Keratinocyte (primary cell): ENCODE measurements around the gene SLC7A14. TPM values are rescaled to one million over a fixed set of nuclear protein-coding genes. Genes with fewer than 3 reads are reported as not detected.

ENCODE experiments used
- DNase-seq: peaks from one replicate; pipeline ENCODE4 v3.0.0-alpha.2; 2011; ENCODE audit warnings: low read depth, missing footprints, low spot score
- FAIRE-seq: peaks from 2 replicates; lab custom pipeline; 2011; peaks lifted over from hg19 to GRCh38; lab: Jason Lieb, UNC
- H2AFZ ChIP-seq: 2 replicates; pipeline ENCODE4 v1.6.0; 2012; ENCODE audit warnings: low read length, control low read depth, inconsistent platforms; ENCODE audit not compliant: control insufficient read depth
- H3K27ac ChIP-seq: 2 replicates; pipeline ENCODE4 v1.5.1; 2011; ENCODE audit warnings: low read length; ENCODE audit not compliant: control insufficient read depth, insufficient read depth
- H3K27me3 ChIP-seq: 3 replicates; pipeline ENCODE4 v1.6.0; 2011; ENCODE audit warnings: low read length; ENCODE audit not compliant: control insufficient read depth, insufficient read depth; ENCODE audit errors: extremely low read depth
- H3K36me3 ChIP-seq, 2 experiments: 2 replicates in 1 of 2; 3 replicates in 1 of 2; pipeline ENCODE4 v1.5.1; 2011; ENCODE audit warnings: low read length in 2 of 2, mild to moderate bottlenecking in 1 of 2; ENCODE audit not compliant: control insufficient read depth in 2 of 2, insufficient read depth in 2 of 2; ENCODE audit errors: extremely low read depth in 1 of 2
- H3K4me1 ChIP-seq: 3 replicates; pipeline ENCODE4 v1.5.1; 2011; ENCODE audit warnings: low read length; ENCODE audit not compliant: control insufficient read depth, insufficient read depth; ENCODE audit errors: extremely low read depth
- H3K4me2 ChIP-seq: 3 replicates; pipeline ENCODE4 v1.6.0; 2011; ENCODE audit warnings: low read depth, low read length; ENCODE audit not compliant: control insufficient read depth, insufficient read depth; ENCODE audit errors: extremely low read depth
- H3K4me3 ChIP-seq, 3 experiments: fragments of 200-600 bp in 1 of 3; sonication (generic) in 1 of 3; 2 replicates in 2 of 3; 3 replicates in 1 of 3; pipeline ENCODE4 v1.5.1; 2011 to 2016; ENCODE audit warnings: low read length in 3 of 3, mild to moderate bottlenecking in 3 of 3, control low read depth in 2 of 3, inconsistent platforms in 1 of 3, low read depth in 1 of 3, mixed read lengths in 1 of 3, mixed run types in 1 of 3, moderate library complexity in 1 of 3; ENCODE audit not compliant: control insufficient read depth in 2 of 3, insufficient read depth in 2 of 3; ENCODE audit errors: extremely low read depth in 1 of 3
- H3K79me2 ChIP-seq: 2 replicates; pipeline ENCODE4 v1.6.0; 2012; ENCODE audit warnings: low read length; ENCODE audit not compliant: control insufficient read depth, insufficient read depth
- H3K9ac ChIP-seq: 3 replicates; pipeline ENCODE4 v1.6.0; 2011; ENCODE audit warnings: low read length; ENCODE audit not compliant: control insufficient read depth, insufficient read depth; ENCODE audit errors: extremely low read depth
- H3K9me1 ChIP-seq: 3 replicates; pipeline ENCODE4 v1.6.0; 2011; ENCODE audit warnings: low read length; ENCODE audit not compliant: control insufficient read depth, insufficient read depth; ENCODE audit errors: extremely low read depth
- H3K9me3 ChIP-seq: 2 replicates; pipeline ENCODE4 v1.5.1; 2012; ENCODE audit warnings: low read depth, low read length; ENCODE audit not compliant: control insufficient read depth
- H4K20me1 ChIP-seq: 3 replicates; pipeline ENCODE4 v1.6.0; 2011; ENCODE audit warnings: low read length; ENCODE audit not compliant: control insufficient read depth, insufficient read depth; ENCODE audit errors: extremely low read depth
- CTCF ChIP-seq, 3 experiments: IDR thresholded peaks in 1 of 3; conservative IDR thresholded peaks in 1 of 3; optimal IDR thresholded peaks in 1 of 3; 2 replicates in 2 of 3; 3 replicates in 1 of 3; pipeline versions ENCODE3 to v1.5.1; 2011; ENCODE audit warnings: low read length in 3 of 3, mild to moderate bottlenecking in 3 of 3, moderate library complexity in 2 of 3, control low read depth in 1 of 3, inconsistent platforms in 1 of 3; ENCODE audit not compliant: insufficient read depth in 2 of 3; ENCODE audit errors: extremely low read depth in 1 of 3
- EZH2 ChIP-seq: IDR thresholded peaks from one replicate; pipeline ENCODE4 v1.6.1; 2012; ENCODE audit warnings: inconsistent platforms, mild to moderate bottlenecking, low read length, moderate library complexity
- dilution Hi-C: fragments of 300-500 bp; cut with MboI; formaldehyde crosslinking; loops from one replicate; pipeline ENCODE4 v1.7.0; 2020; ENCODE audit warnings: low sequenced_read_pairs; ENCODE audit not compliant: extremely low pct_ligation_motif_present
- polyA plus RNA-seq, 5 experiments: library from polyadenylated mRNA; depleted of rRNA in 3 of 5; stranded (reverse) in 3 of 5; stranded (forward) in 1 of 5; unstranded in 1 of 5; fragments of >200 nt; gene quantifications; 1 replicate in 1 of 5; 2 replicates in 3 of 5; 3 replicates in 1 of 5; pipeline versions ENCODE4 v1.2.1 to v1.2.3, GENCODE V29; 2011 to 2012; ENCODE audit warnings: missing spikeins in 2 of 5, low read depth in 1 of 5, low replicate concordance in 1 of 5

Gene SLC7A14
- polyA plus RNA-seq, 1 donor (not counting 4 experiments of a cell fraction or from before 2014, with no cell fraction given), result not detected

- H3K36me3 ChIP-seq, result no peaks in the 10 kb centered on the region
- H3K4me2 ChIP-seq, result no peak overlapping the region
- DNase-seq, result no peak
- no peak overlapping the region for H2AFZ ChIP-seq
- no peaks in the 10 kb centered on the region for H3K79me2 ChIP-seq
- no peaks in the 10 kb centered on the region for H3K9me3 ChIP-seq
- no peak for FAIRE-seq
- no peaks in the 10 kb centered on the region for H3K27me3 ChIP-seq
- dilution Hi-C loops, result no loop called here
- H3K27ac ChIP-seq, result no peak overlapping the region
- TF ChIP-seq CTCF (optimal IDR thresholded peaks at IDR 0.05 in 1 of 3, IDR thresholded peaks at IDR 0.05 in 1 of 3, conservative IDR thresholded peaks at IDR 0.05 in 1 of 3; ENCODE audit: extremely low read depth in 1 of 3, insufficient read depth in 2 of 3, low read length in 3 of 3), result no peak
- TF ChIP-seq EZH2, result no peak
- H3K9me1 ChIP-seq, result no peaks in the 10 kb centered on the region
- H3K9ac ChIP-seq, result no peak overlapping the region
- H3K4me1 ChIP-seq, result peaks cover 9% of the 10 kb centered on the region
- no peak overlapping the region for H3K4me3 ChIP-seq
- H4K20me1 ChIP-seq, result no peaks in the 10 kb centered on the region
These were observed 147.0 kb downstream of the SLC7A14 start for GRCh38 chr3:170438836-170439235.

GRCh38 chr3:170437696-170438407 lies 148.0 kb downstream of the SLC7A14 start:
- no peak overlapping the region for H3K9ac ChIP-seq
- H3K27me3 ChIP-seq, result no peaks in the 10 kb centered on the region
- H2AFZ ChIP-seq, result no peak overlapping the region
- no peak overlapping the region for H3K27ac ChIP-seq
- no peaks in the 10 kb centered on the region for H3K36me3 ChIP-seq
- no peaks in the 10 kb centered on the region for H3K79me2 ChIP-seq
- no peaks in the 10 kb centered on the region for H4K20me1 ChIP-seq
- no peak for FAIRE-seq
- TF ChIP-seq EZH2, result no peak
- no peak for TF ChIP-seq CTCF (optimal IDR thresholded peaks at IDR 0.05 in 1 of 3, IDR thresholded peaks at IDR 0.05 in 1 of 3, conservative IDR thresholded peaks at IDR 0.05 in 1 of 3; ENCODE audit: extremely low read depth in 1 of 3, insufficient read depth in 2 of 3, low read length in 3 of 3)
- dilution Hi-C loops, result no loop called here
- H3K9me1 ChIP-seq, result no peaks in the 10 kb centered on the region
- DNase-seq, result no peak
- no peaks in the 10 kb centered on the region for H3K9me3 ChIP-seq
- no peak overlapping the region for H3K4me3 ChIP-seq
- H3K4me1 ChIP-seq, result peaks cover 9% of the 10 kb centered on the region
- no peak overlapping the region for H3K4me2 ChIP-seq
